Stimulated activated effector memory CD8-positive, alpha-beta T cell treated with anti-CD3 and anti-CD28 coated beads, Interleukin-12 subunit alpha, Interleukin-12 subunit beta, amount 100 ng/mL, for 72 hours (primary cell): ENCODE results near the gene KSR1.

ENCODE experiments used
- ATAC-seq: fragments of 150-1000 bp; cut with Tn5 transposase; 2 replicates; pipeline ENCODE4 v1.10.0; 2021
- DNase-seq, 2 donors: peaks; one replicate each; pipeline ENCODE4 v3.0.0; 2021 to 2022; ENCODE audit warnings: low spot score in 2 of 2
- H3K27ac Mint-ChIP-seq: one replicate; pipeline ENCODE4 v1.8.0; 2022; ENCODE audit warnings: mild to moderate bottlenecking, mixed read lengths
- H3K36me3 Mint-ChIP-seq: one replicate; pipeline ENCODE4 v1.8.0; 2022; ENCODE audit warnings: mild to moderate bottlenecking, mixed read lengths
- H3K4me1 Mint-ChIP-seq: one replicate; pipeline ENCODE4 v1.8.0; 2022; ENCODE audit warnings: mixed read lengths
- H3K4me3 Mint-ChIP-seq: one replicate; pipeline ENCODE4 v1.8.0; 2022; ENCODE audit warnings: mild to moderate bottlenecking, mixed read lengths
- H3K9me3 Mint-ChIP-seq: one replicate; pipeline ENCODE4 v1.8.0; 2022; ENCODE audit warnings: mixed read lengths

Gene KSR1

GRCh38 chr17:27469256-27469655, 13.0 kb downstream of the KSR1 start:
- H3K36me3 Mint-ChIP-seq: peaks cover 29% of the 10 kb centered on the region
- H3K4me3 Mint-ChIP-seq: peak overlapping the region; percentile 38
- DNase-seq: no peak
- H3K27ac Mint-ChIP-seq: peak overlapping the region; percentile 94
- H3K9me3 Mint-ChIP-seq: no peaks in the 10 kb centered on the region
- ATAC-seq: no peak
- H3K4me1 Mint-ChIP-seq: peaks cover 79% of the 10 kb centered on the region

GRCh38 chr17:27471321-27472269, 15.3 kb downstream of the KSR1 start:
- H3K4me1 Mint-ChIP-seq: peaks cover 87% of the 10 kb centered on the region
- no peaks in the 10 kb centered on the region for H3K9me3 Mint-ChIP-seq
- ATAC-seq (peak; percentile 84), DNase-seq (peak; percentile 50 to 92)
- peak overlapping the region; percentile 94 for H3K27ac Mint-ChIP-seq
- peaks cover 26% of the 10 kb centered on the region for H3K36me3 Mint-ChIP-seq
- peak overlapping the region; percentile 62 for H3K4me3 Mint-ChIP-seq

GRCh38 chr17:27473190-27473747, 17.0 kb downstream of the KSR1 start:
- DNase-seq: no peak
- Mint-ChIP-seq H3K36me3 (peaks cover 22% of the 10 kb centered on the region), H3K4me1 (peaks cover 88% of the 10 kb centered on the region), H3K9me3 (no peaks in the 10 kb centered on the region), H3K27ac (peak overlapping the region; percentile 94), H3K4me3 (peak overlapping the region; percentile 62)
- ATAC-seq: peak; percentile 76

GRCh38 chr17:27473748-27474609, 17.7 kb downstream of the KSR1 start:
- ATAC-seq (peak; percentile 44), DNase-seq (peak; percentile 53 to 86)
- Mint-ChIP-seq H3K4me3 (peak overlapping the region; percentile 62), H3K9me3 (no peaks in the 10 kb centered on the region), H3K4me1 (peaks cover 86% of the 10 kb centered on the region), H3K27ac (peak overlapping the region; percentile 94), H3K36me3 (peaks cover 22% of the 10 kb centered on the region)

- no peaks in the 10 kb centered on the region for H3K9me3 Mint-ChIP-seq
- DNase-seq (peak in 1 of 2 donors; percentile 70), ATAC-seq (peak; percentile 67)
- peaks cover 86% of the 10 kb centered on the region for H3K4me1 Mint-ChIP-seq
- peak overlapping the region; percentile 94 for H3K27ac Mint-ChIP-seq
- H3K36me3 Mint-ChIP-seq: peaks cover 25% of the 10 kb centered on the region
- peak overlapping the region; percentile 62 for H3K4me3 Mint-ChIP-seq
Observed at GRCh38 chr17:27475070-27475673, 18.9 kb downstream of the KSR1 start.

- Mint-ChIP-seq H3K27ac (peak overlapping the region; percentile 94), H3K4me3 (peak overlapping the region; percentile 62), H3K36me3 (peaks cover 21% of the 10 kb centered on the region)
Observed at GRCh38 chr17:27475981-27476895, 20.0 kb downstream of the KSR1 start.

GRCh38 chr17:27477050-27477888, 21.0 kb downstream of the KSR1 start:
- no peaks in the 10 kb centered on the region for H3K9me3 Mint-ChIP-seq
- peaks cover 19% of the 10 kb centered on the region for H3K36me3 Mint-ChIP-seq
- DNase-seq (no peak), ATAC-seq (no peak)
- H3K27ac Mint-ChIP-seq: peak overlapping the region; percentile 51
- H3K4me3 Mint-ChIP-seq: no peak overlapping the region
- peaks cover 86% of the 10 kb centered on the region for H3K4me1 Mint-ChIP-seq

More at GRCh38 chr17:27475981-27476895, 20.0 kb downstream of the KSR1 start:
- Mint-ChIP-seq H3K9me3 (no peaks in the 10 kb centered on the region), H3K4me1 (peaks cover 87% of the 10 kb centered on the region)
- ATAC-seq: no peak
- no peak for DNase-seq

- no peak overlapping the region for H3K4me3 Mint-ChIP-seq
- H3K4me1 Mint-ChIP-seq: peaks cover 77% of the 10 kb centered on the region
- peaks cover 15% of the 10 kb centered on the region for H3K36me3 Mint-ChIP-seq
- H3K9me3 Mint-ChIP-seq: no peaks in the 10 kb centered on the region
- peak overlapping the region; percentile 51 for H3K27ac Mint-ChIP-seq
- DNase-seq: no peak
- no peak for ATAC-seq
Observed at GRCh38 chr17:27477971-27478684, 21.9 kb downstream of the KSR1 start.

- H3K36me3 Mint-ChIP-seq: peaks cover 7% of the 10 kb centered on the region
- ATAC-seq: no peak
- H3K4me1 Mint-ChIP-seq: peaks cover 68% of the 10 kb centered on the region
- DNase-seq: no peak
- no peak overlapping the region for H3K27ac Mint-ChIP-seq
- H3K9me3 Mint-ChIP-seq: no peaks in the 10 kb centered on the region
- no peak overlapping the region for H3K4me3 Mint-ChIP-seq
Observed at GRCh38 chr17:27478901-27479538, 22.8 kb downstream of the KSR1 start.

- no peaks in the 10 kb centered on the region for H3K9me3 Mint-ChIP-seq
- DNase-seq (no peak), ATAC-seq (no peak)
- no peak overlapping the region for H3K4me3 Mint-ChIP-seq
- peaks cover 7% of the 10 kb centered on the region for H3K36me3 Mint-ChIP-seq
- H3K4me1 Mint-ChIP-seq: peaks cover 60% of the 10 kb centered on the region
- peak overlapping the region; percentile 83 for H3K27ac Mint-ChIP-seq
Observed at GRCh38 chr17:27479838-27480237, 23.6 kb downstream of the KSR1 start.

GRCh38 chr17:27480699-27481098, 24.5 kb downstream of the KSR1 start:
- no peak for DNase-seq
- peaks cover 7% of the 10 kb centered on the region for H3K36me3 Mint-ChIP-seq
- H3K4me1 Mint-ChIP-seq: peaks cover 51% of the 10 kb centered on the region
- no peak for ATAC-seq
- peak overlapping the region; percentile 83 for H3K27ac Mint-ChIP-seq
- H3K9me3 Mint-ChIP-seq: no peaks in the 10 kb centered on the region
- peak overlapping the region; percentile 50 for H3K4me3 Mint-ChIP-seq

- peaks cover 49% of the 10 kb centered on the region for H3K4me1 Mint-ChIP-seq
- ATAC-seq (peak; percentile 96), DNase-seq (peak in 1 of 2 donors; percentile 66)
- H3K36me3 Mint-ChIP-seq: peaks cover 7% of the 10 kb centered on the region
- peak overlapping the region; percentile 50 for H3K4me3 Mint-ChIP-seq
- no peaks in the 10 kb centered on the region for H3K9me3 Mint-ChIP-seq
- peak overlapping the region; percentile 83 for H3K27ac Mint-ChIP-seq
Observed at GRCh38 chr17:27481327-27481726, 25.1 kb downstream of the KSR1 start.
